ENCODE results near the gene SERPIND1.
A peak's percentile ranks its signal among the peaks of the same experiment; 100 is the strongest.

SERPIND1 gene

DNA sequence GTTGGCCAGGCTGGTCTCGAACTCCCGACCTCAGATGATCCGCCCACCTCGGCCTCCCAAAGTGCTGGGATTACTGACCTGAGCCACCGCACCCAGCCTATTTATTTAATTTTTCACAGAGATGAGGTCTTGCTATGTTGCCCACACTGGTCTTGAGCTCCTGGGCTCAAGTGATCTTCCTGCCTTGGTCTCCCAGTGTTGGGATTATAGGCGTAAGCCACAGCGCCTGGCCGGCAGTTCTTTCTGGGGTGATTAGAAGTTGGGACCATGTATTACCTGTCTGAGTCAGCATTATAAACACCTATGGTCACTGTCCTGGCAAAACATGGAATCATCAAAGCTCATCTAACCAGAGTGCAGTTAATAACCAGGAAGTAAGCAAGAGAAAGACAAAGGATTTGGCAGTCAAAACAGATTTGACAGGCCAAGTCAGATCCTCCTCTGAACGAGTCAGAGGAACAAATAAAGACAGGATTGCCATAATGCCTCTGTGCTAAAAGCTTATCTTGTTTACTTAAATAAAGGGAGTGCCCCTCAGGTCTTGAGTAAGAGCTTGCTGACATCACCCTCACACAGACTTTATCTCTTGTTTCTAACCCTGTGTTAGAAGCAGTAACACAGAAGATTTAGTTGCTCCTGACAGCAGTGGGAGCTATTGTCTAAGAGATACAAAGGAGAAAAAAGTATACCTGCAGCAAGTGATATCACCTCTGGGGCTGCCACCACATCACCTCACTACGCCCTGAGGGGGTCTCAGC, 3.7 kb downstream of the SERPIND1 start:
- H3K27ac Mint-ChIP-seq: peak overlapping the region in 2 of 3 experiments; percentile 67 to 69
- no peak overlapping the region for H3K4me3 Mint-ChIP-seq
- no peaks in the 10 kb centered on the region for H3K4me1 Mint-ChIP-seq
- H3K27me3 Mint-ChIP-seq (ENCODE audit: low read depth): no peaks in the 10 kb centered on the region
- H3K9me3 Mint-ChIP-seq: no peaks in the 10 kb centered on the region
- TF ChIP-seq, protein P1, sequence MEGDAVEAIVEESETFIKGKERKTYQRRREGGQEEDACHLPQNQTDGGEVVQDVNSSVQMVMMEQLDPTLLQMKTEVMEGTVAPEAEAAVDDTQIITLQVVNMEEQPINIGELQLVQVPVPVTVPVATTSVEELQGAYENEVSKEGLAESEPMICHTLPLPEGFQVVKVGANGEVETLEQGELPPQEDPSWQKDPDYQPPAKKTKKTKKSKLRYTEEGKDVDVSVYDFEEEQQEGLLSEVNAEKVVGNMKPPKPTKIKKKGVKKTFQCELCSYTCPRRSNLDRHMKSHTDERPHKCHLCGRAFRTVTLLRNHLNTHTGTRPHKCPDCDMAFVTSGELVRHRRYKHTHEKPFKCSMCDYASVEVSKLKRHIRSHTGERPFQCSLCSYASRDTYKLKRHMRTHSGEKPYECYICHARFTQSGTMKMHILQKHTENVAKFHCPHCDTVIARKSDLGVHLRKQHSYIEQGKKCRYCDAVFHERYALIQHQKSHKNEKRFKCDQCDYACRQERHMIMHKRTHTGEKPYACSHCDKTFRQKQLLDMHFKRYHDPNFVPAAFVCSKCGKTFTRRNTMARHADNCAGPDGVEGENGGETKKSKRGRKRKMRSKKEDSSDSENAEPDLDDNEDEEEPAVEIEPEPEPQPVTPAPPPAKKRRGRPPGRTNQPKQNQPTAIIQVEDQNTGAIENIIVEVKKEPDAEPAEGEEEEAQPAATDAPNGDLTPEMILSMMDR (IDR thresholded peaks at IDR 0.05; ENCODE audit: unreplicated experiment in 3 of 3): no peak
- peaks cover 21% of the 10 kb centered on the region for H3K36me3 Mint-ChIP-seq (ENCODE audit: low read depth)

DNA sequence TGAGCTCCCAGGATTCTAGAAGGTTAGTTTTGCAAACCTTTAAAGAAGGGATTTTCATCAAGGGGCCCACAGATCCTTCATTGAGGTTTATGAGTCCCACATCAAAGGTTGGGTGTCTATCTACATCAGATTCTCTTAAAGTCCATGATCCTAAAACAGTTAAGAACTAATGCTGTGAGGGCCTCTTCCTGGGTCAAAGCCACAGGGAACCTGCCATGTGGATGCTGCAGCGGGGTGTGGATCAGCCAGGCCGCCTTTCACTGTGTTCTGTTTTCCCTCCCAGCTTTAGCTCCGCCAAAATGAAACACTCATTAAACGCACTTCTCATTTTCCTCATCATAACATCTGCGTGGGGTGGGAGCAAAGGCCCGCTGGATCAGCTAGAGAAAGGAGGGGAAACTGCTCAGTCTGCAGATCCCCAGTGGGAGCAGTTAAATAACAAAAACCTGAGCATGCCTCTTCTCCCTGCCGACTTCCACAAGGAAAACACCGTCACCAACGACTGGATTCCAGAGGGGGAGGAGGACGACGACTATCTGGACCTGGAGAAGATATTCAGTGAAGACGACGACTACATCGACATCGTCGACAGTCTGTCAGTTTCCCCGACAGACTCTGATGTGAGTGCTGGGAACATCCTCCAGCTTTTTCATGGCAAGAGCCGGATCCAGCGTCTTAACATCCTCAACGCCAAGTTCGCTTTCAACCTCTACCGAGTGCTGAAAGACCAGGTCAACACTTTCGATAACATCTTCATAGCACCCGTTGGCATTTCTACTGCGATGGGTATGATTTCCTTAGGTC, 5.3 kb downstream of the SERPIND1 start:
- TF ChIP-seq, protein P1 (IDR thresholded peaks at IDR 0.05; ENCODE audit: unreplicated experiment in 3 of 3): no peak
- Mint-ChIP-seq H3K4me3 (peak overlapping the region in 2 of 3 experiments; percentile 17 to 32), H3K36me3 (ENCODE audit: low read depth) (peaks cover 22% of the 10 kb centered on the region), H3K27ac (peak overlapping the region; percentile 50 to 96 (median 67)), H3K4me1 (no peaks in the 10 kb centered on the region), H3K9me3 (no peaks in the 10 kb centered on the region), H3K27me3 (ENCODE audit: low read depth) (no peaks in the 10 kb centered on the region)

DNA sequence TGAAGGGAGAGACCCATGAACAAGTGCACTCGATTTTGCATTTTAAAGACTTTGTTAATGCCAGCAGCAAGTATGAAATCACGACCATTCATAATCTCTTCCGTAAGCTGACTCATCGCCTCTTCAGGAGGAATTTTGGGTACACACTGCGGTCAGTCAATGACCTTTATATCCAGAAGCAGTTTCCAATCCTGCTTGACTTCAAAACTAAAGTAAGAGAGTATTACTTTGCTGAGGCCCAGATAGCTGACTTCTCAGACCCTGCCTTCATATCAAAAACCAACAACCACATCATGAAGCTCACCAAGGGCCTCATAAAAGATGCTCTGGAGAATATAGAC, 5.9 kb downstream of the SERPIND1 start:
- TF ChIP-seq, protein P1 (IDR thresholded peaks at IDR 0.05; ENCODE audit: unreplicated experiment in 3 of 3): no peak
- Mint-ChIP-seq H3K4me3 (no peak overlapping the region), H3K9me3 (no peaks in the 10 kb centered on the region), H3K36me3 (ENCODE audit: low read depth) (peaks cover 25% of the 10 kb centered on the region), H3K27ac (peak overlapping the region in 2 of 3 experiments; percentile 67 to 96), H3K4me1 (no peaks in the 10 kb centered on the region), H3K27me3 (ENCODE audit: low read depth) (no peaks in the 10 kb centered on the region)

DNA sequence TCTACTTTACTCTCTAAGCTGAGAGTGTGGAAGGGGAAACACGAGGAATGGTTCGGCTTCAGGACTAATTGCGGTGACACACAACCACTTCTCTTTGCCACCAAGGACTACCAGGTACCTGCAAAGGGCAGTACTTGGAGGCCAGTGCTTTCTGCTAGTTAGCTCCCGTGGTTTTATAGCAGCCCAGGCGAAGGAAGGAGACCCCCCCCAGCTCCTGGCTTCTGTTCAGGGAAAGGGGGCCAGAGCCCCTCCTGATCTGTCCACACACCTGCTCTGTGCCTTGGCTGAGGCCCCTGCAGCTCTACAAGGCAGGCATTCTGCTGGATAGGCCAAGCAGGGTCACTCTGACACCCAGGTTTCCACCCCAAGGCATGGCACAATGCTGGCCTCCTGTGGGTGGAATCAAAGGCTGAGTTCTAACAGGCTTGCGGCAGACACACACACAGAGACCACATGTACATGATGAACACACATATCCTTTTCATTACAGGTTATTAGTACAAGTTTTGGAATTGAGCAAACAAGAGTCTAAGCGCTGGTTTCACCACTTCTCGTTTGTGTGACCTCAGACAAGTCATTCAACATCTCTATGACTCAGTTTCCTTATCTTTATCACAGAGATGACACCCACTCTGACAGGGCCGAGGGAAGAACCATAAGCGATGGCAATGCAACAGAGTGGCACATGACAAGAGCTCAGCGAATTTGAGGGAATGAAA, 7.5 kb downstream of the SERPIND1 start:
- Mint-ChIP-seq H3K4me1 (peaks cover 4% of the 10 kb centered on the region), H3K27me3 (ENCODE audit: low read depth) (no peaks in the 10 kb centered on the region), H3K4me3 (no peak overlapping the region), H3K27ac (no peak overlapping the region), H3K9me3 (no peaks in the 10 kb centered on the region), H3K36me3 (ENCODE audit: low read depth) (peaks cover 26% of the 10 kb centered on the region)
- TF ChIP-seq, protein P1 (IDR thresholded peaks at IDR 0.05; ENCODE audit: unreplicated experiment in 3 of 3): no peak

DNA sequence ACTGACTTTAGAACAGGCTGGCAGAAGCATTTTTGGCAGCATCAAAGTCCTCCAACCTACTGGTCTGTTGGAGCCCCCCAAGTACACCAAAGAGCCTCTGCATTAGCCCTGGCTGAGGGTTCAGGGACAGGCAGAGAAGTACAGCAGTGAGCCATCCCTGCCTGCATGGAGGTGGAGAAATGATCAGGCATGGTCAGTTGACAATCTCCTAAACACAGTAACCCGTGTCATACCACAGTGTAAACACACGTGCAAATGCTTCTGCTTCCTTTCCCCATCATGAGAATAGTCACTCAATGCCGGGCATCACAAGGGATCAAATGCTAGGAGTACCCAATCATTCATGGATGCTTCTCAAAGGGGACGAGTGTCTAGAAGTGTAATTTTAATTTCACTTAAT, 8.2 kb downstream of the SERPIND1 start:
- TF ChIP-seq, protein P1 (IDR thresholded peaks at IDR 0.05; ENCODE audit: unreplicated experiment in 3 of 3): no peak
- H3K9me3 Mint-ChIP-seq: no peaks in the 10 kb centered on the region
- H3K27me3 Mint-ChIP-seq (ENCODE audit: low read depth): no peaks in the 10 kb centered on the region
- H3K4me1 Mint-ChIP-seq: peaks cover 10% of the 10 kb centered on the region
- no peak overlapping the region for H3K4me3 Mint-ChIP-seq
- H3K27ac Mint-ChIP-seq: no peak overlapping the region
- peaks cover 30% of the 10 kb centered on the region for H3K36me3 Mint-ChIP-seq (ENCODE audit: low read depth)
